Neural progenitor cell (in vitro differentiated cells): ENCODE results near the gene GGA3. TPM values are rescaled to one million over a fixed set of nuclear protein-coding genes. Genes with fewer than 3 reads are reported as not detected.
A peak's percentile ranks its signal among the peaks of the same experiment; 100 is the strongest.

Source experiments
- DNase-seq: peaks from one replicate; pipeline ENCODE4 v3.0.0-alpha.2; 2016; ENCODE audit warnings: low spot score
- H2AFZ ChIP-seq: fragments of 200-600 bp; sonication (generic); replicated peaks from 2 replicates; pipeline ENCODE4 v1.6.1; 2016; ENCODE audit warnings: antibody characterized with exemption
- H3F3A ChIP-seq: fragments of 200-600 bp; sonication (generic); 2 replicates; pipeline ENCODE4 v1.6.1; 2016; ENCODE audit warnings: antibody characterized with exemption, low read depth
- H3K27ac ChIP-seq: fragments of 200-600 bp; sonication (generic); 2 replicates; pipeline ENCODE4 v1.5.1; 2016; ENCODE audit warnings: mild to moderate bottlenecking
- H3K27me3 ChIP-seq: fragments of 200-600 bp; sonication (generic); 2 replicates; pipeline ENCODE4 v1.6.1; 2016; ENCODE audit warnings: mild to moderate bottlenecking, moderate library complexity
- H3K36me3 ChIP-seq: fragments of 200-600 bp; sonication (generic); 2 replicates; pipeline ENCODE4 v1.5.1; 2016
- H3K4me1 ChIP-seq: fragments of 200-600 bp; sonication (generic); 2 replicates; pipeline ENCODE4 v1.6.1; 2016; ENCODE audit warnings: mixed run types
- H3K4me2 ChIP-seq: fragments of 200-600 bp; sonication (generic); 2 replicates; pipeline ENCODE4 v1.6.1; 2016
- H3K4me3 ChIP-seq: fragments of 200-600 bp; sonication (generic); 2 replicates; pipeline ENCODE4 v1.5.1; 2016
- H3K79me2 ChIP-seq: fragments of 200-600 bp; sonication (generic); 2 replicates; pipeline ENCODE4 v1.6.1; 2016; ENCODE audit warnings: low read depth
- H3K9ac ChIP-seq: fragments of 200-600 bp; sonication (generic); 2 replicates; pipeline ENCODE4 v1.6.1; 2016
- H3K9me3 ChIP-seq: fragments of 200-600 bp; sonication (generic); 2 replicates; pipeline ENCODE4 v1.5.1; 2016; ENCODE audit warnings: low read depth
- H4K20me1 ChIP-seq: fragments of 200-600 bp; sonication (generic); 2 replicates; pipeline ENCODE4 v1.6.1; 2016; ENCODE audit warnings: low read depth
- H3K27ac Mint-ChIP-seq: 3 replicates; pipeline ENCODE4 v1.8.0; 2021; ENCODE audit warnings: mixed read lengths
- H3K27me3 Mint-ChIP-seq: 2 replicates; pipeline ENCODE4 v1.8.0; 2022; ENCODE audit warnings: low read depth, mild to moderate bottlenecking, inconsistent platforms, moderate library complexity, mixed read lengths; ENCODE audit not compliant: insufficient read depth
- H3K36me3 Mint-ChIP-seq: 3 replicates; pipeline ENCODE4 v1.8.0; 2021; ENCODE audit warnings: mixed read lengths
- H3K4me1 Mint-ChIP-seq: 3 replicates; pipeline ENCODE4 v1.8.0; 2021; ENCODE audit warnings: mixed read lengths
- H3K4me3 Mint-ChIP-seq: 3 replicates; pipeline ENCODE4 v1.8.0; 2021; ENCODE audit warnings: mild to moderate bottlenecking, moderate library complexity, mixed read lengths
- H3K9me3 Mint-ChIP-seq: 3 replicates; pipeline ENCODE4 v1.8.0; 2020; ENCODE audit warnings: mixed read lengths
- CTCF ChIP-seq: fragments of 200-600 bp; sonication (generic); IDR thresholded peaks from 2 replicates; pipeline ENCODE4 v1.5.1; 2017; ENCODE audit warnings: antibody characterized with exemption, mild to moderate bottlenecking
- EZH2 ChIP-seq: fragments of 200-600 bp; sonication (generic); IDR thresholded peaks from 2 replicates; pipeline ENCODE4 v1.6.1; 2017; ENCODE audit warnings: antibody characterized with exemption, mild to moderate bottlenecking, moderate library complexity
- EZH2phosphoT487 ChIP-seq: fragments of 200-600 bp; sonication (generic); IDR thresholded peaks from 2 replicates; pipeline ENCODE4 v1.6.1; 2017; ENCODE audit warnings: antibody characterized with exemption
- total RNA-seq: library from RNA; depleted of rRNA; stranded (reverse); fragments of >200 nt; gene quantifications from 2 replicates; pipeline ENCODE4 v1.2.3, GENCODE V29; 2015; ENCODE audit warnings: low replicate concordance

Gene GGA3
- total RNA-seq, 1 donor from 2014 or later, result 28.0 TPM

GRCh38 chr17:75289832-75290337 lies 28.5 kb upstream of the GGA3 start:
- Histone ChIP-seq H3F3A (peaks cover 4% of the 10 kb centered on the region), H2AFZ (no peak overlapping the region), H3K4me2 (peak overlapping the region; percentile 74), H3K9me3 (no peaks in the 10 kb centered on the region), H3K9ac (no peak overlapping the region), H3K36me3 (no peaks in the 10 kb centered on the region), H4K20me1 (no peaks in the 10 kb centered on the region), H3K27ac (no peak overlapping the region), H3K79me2 (no peaks in the 10 kb centered on the region), H3K4me1 (peaks cover 3% of the 10 kb centered on the region), H3K27me3 (peaks cover 22% of the 10 kb centered on the region), H3K4me3 (peak overlapping the region; percentile 43)
- no peak for DNase-seq
- no peaks in the 10 kb centered on the region for H3K36me3 Mint-ChIP-seq
- H3K4me1 Mint-ChIP-seq, result peaks cover 8% of the 10 kb centered on the region
- no peak overlapping the region for H3K27ac Mint-ChIP-seq
- peak overlapping the region; percentile 93 for H3K4me3 Mint-ChIP-seq
- peaks cover 6% of the 10 kb centered on the region for H3K27me3 Mint-ChIP-seq
- no peaks in the 10 kb centered on the region for H3K9me3 Mint-ChIP-seq
- TF ChIP-seq EZH2phosphoT487 (peak; percentile 42), CTCF (no peak)

GRCh38 chr17:75289115-75289831 lies 27.9 kb upstream of the GGA3 start, which contains the start of gene SLC25A19:
Gene SLC25A19 (minus strand): TSS chr17:75289433. CDS start chr17:75286764, 2,669 bp downstream.
- H3K27me3 Mint-ChIP-seq, result peaks cover 6% of the 10 kb centered on the region
- Histone ChIP-seq H3K79me2 (no peaks in the 10 kb centered on the region), H3K36me3 (no peaks in the 10 kb centered on the region), H3K4me1 (peaks cover 3% of the 10 kb centered on the region), H3K27ac (no peak within 1 kb of the TSS), H3F3A (peaks cover 4% of the 10 kb centered on the region), H3K4me2 (peak within 1 kb of the TSS; percentile 82), H3K27me3 (peaks cover 22% of the 10 kb centered on the region), H3K9ac (no peak within 1 kb of the TSS), H3K4me3 (peak within 1 kb of the TSS; percentile 71), H4K20me1 (no peaks in the 10 kb centered on the region), H3K9me3 (no peaks in the 10 kb centered on the region), H2AFZ (peak within 1 kb of the TSS; percentile 84)
- no peaks in the 10 kb centered on the region for H3K36me3 Mint-ChIP-seq
- peak within 1 kb of the TSS; percentile 34 for H3K27ac Mint-ChIP-seq
- H3K9me3 Mint-ChIP-seq, result no peaks in the 10 kb centered on the region
- peak; percentile 99 for DNase-seq
- peaks cover 8% of the 10 kb centered on the region for H3K4me1 Mint-ChIP-seq
- TF ChIP-seq EZH2, result peak; percentile 53
- TF ChIP-seq CTCF, result peak; percentile 58
- TF ChIP-seq EZH2phosphoT487, result no peak
- H3K4me3 Mint-ChIP-seq, result peak within 1 kb of the TSS; percentile 93

GRCh38 chr17:75288770-75289114 lies 27.3 kb upstream of the GGA3 start:
- Histone ChIP-seq H4K20me1 (no peaks in the 10 kb centered on the region), H3F3A (peaks cover 4% of the 10 kb centered on the region), H3K36me3 (no peaks in the 10 kb centered on the region), H3K4me2 (peak overlapping the region; percentile 82), H3K79me2 (no peaks in the 10 kb centered on the region), H3K9ac (no peak overlapping the region), H3K4me1 (peaks cover 3% of the 10 kb centered on the region), H3K9me3 (no peaks in the 10 kb centered on the region), H3K27ac (no peak overlapping the region), H2AFZ (peak overlapping the region; percentile 84), H3K4me3 (peak overlapping the region; percentile 71), H3K27me3 (peaks cover 22% of the 10 kb centered on the region)
- Mint-ChIP-seq H3K27me3 (peaks cover 6% of the 10 kb centered on the region), H3K4me3 (peak overlapping the region; percentile 93), H3K27ac (no peak overlapping the region), H3K9me3 (no peaks in the 10 kb centered on the region), H3K36me3 (no peaks in the 10 kb centered on the region), H3K4me1 (peaks cover 8% of the 10 kb centered on the region)
- peak; percentile 65 for DNase-seq
- TF ChIP-seq EZH2, result no peak
- TF ChIP-seq CTCF, result no peak
- no peak for TF ChIP-seq EZH2phosphoT487
